Fibroblast of pulmonary artery (primary cell): Measurements from ENCODE around the gene CCDC127.
"Not testable (repeated sequence)": the region's sequence is repeated elsewhere in the genome, so short reads cannot be mapped to it uniquely, and the experiment has no call there.

Experiments
- DNase-seq: peaks from one replicate; pipeline ENCODE4 v3.0.0-alpha.2; 2010; ENCODE audit warnings: low read depth
- H3K4me3 ChIP-seq: replicated peaks from 2 replicates; pipeline ENCODE4 v1.5.1; 2011; ENCODE audit warnings: low read depth, mild to moderate bottlenecking, control low read depth, low read length, moderate library complexity
- CTCF ChIP-seq: IDR thresholded peaks from 2 replicates; pipeline ENCODE4 v1.5.1; 2011; ENCODE audit warnings: mild to moderate bottlenecking, control low read depth, low read length, inconsistent platforms; ENCODE audit errors: missing control alignments

CCDC127 gene

GRCh38 chr5:231661-232060 is 13.7 kb upstream of the CCDC127 start:
- no peak for DNase-seq
- no peak overlapping the region for H3K4me3 ChIP-seq
- no peak for TF ChIP-seq CTCF

GRCh38 chr5:230711-231110 is 12.8 kb upstream of the CCDC127 start:
- H3K4me3 ChIP-seq, result no peak overlapping the region
- TF ChIP-seq CTCF, result no peak
- DNase-seq, result no peak

DNA sequence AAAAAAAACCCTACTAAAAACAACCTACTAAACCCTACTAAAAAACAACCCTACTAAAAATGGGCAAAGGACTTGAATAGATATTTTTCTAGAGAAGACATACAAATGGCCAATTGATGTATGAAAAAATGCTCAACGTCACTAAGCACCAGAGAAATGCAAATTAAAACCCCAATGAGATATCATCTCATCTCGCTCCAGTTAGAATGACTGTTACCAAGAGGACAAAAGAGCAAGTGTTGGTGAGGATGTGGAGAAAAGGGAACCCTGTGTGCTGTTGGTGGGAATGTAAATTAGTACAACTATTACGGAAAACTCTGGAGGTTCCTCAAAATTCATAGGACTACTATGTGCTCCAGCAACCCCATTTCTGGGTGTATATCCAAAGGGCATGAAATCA is 10.9 kb upstream of the CCDC127 start:
- no peak overlapping the region for H3K4me3 ChIP-seq
- no peak for DNase-seq
- no peak for TF ChIP-seq CTCF

DNA sequence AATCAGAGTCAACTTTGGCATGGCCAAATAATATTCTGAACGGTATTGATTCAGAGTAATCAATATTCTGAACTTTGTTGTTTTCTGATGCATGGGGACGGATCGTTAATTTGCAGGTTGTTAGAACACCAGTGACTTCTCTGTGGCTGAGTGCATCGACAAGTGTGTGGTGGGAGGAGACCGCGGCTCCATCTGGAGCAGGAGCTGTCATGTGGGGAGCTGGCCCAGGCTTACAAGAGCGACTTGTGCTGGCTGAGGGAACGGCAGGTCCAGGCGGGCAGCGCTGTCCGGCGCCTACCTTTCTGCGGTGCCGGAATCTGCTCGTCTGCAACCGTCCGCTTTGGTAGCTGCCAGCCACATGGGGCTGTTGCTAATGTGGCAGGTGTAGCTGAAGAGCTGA is 9.4 kb upstream of the CCDC127 start:
- H3K4me3 ChIP-seq, DNase-seq: not testable (repeated sequence)

DNA sequence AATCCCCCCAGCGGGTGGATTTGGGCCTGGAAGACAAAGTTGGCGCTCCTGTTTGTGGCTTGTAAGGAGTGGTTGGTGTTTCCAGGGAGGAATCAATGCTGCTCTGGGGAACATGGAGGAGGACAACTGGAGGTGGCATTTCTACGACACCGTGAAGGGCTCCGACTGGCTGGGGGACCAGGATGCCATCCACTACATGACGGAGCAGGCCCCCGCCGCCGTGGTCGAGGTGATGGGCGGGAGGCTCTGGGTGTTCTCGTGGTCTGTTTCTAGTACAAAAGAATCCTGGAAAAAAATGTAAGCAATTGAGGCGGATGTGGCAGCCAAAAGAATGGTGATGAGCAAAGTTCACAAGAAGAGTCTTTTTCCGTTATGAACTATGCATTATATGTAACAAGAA is 7.4 kb upstream of the CCDC127 start:
- TF ChIP-seq CTCF, result no peak
- no peak for DNase-seq
- no peak overlapping the region for H3K4me3 ChIP-seq

GRCh38 chr5:223791-224190 is 5.8 kb upstream of the CCDC127 start:
- no peak for DNase-seq
- H3K4me3 ChIP-seq, result no peak overlapping the region
- TF ChIP-seq CTCF, result no peak

GRCh38 chr5:222951-223715 is 5.2 kb upstream of the CCDC127 start:
- DNase-seq, result peak; percentile 43
- not testable (repeated sequence) for H3K4me3 ChIP-seq

DNA sequence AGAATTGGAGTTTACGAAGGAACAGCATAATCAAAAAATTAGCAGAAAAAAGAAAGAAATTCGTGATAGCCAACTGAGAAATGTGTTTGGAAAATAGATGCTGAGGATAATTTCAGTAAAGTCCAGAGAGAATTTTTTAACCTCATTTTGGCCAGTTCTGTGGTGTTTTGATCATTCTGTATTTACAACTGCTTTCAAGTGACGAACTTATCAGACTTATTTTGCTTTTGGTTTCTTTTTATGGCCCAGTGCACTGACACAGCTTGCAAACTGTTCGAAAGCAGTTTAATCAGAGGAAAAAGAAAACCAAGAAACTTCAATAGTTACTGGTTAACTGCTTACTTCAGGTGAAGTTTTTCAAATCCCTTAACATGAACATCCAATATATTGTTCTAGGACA is 2.0 kb upstream of the CCDC127 start:
- DNase-seq, result no peak
- H3K4me3 ChIP-seq, result peak overlapping the region; percentile 89
- no peak for TF ChIP-seq CTCF
